NCI-H226 (cell line): Measurements from ENCODE around the gene CHDH.
A peak's percentile ranks its signal among the peaks of the same experiment; 100 is the strongest.

ENCODE experiments used
- DNase-seq: peaks from one replicate; pipeline ENCODE4 v3.0.0-alpha.2; 2015

Gene CHDH

GRCh38 chr3:53787016-53787415 is 59.2 kb downstream of the CHDH start:
- no peak for DNase-seq

GRCh38 chr3:53780806-53781205 is 65.4 kb downstream of the CHDH start:
- DNase-seq = no peak

GRCh38 chr3:53780171-53780570 is 66.0 kb downstream of the CHDH start:
- DNase-seq = no peak

GRCh38 chr3:53778153-53778552 is 68.1 kb downstream of the CHDH start:
- DNase-seq = no peak

DNA sequence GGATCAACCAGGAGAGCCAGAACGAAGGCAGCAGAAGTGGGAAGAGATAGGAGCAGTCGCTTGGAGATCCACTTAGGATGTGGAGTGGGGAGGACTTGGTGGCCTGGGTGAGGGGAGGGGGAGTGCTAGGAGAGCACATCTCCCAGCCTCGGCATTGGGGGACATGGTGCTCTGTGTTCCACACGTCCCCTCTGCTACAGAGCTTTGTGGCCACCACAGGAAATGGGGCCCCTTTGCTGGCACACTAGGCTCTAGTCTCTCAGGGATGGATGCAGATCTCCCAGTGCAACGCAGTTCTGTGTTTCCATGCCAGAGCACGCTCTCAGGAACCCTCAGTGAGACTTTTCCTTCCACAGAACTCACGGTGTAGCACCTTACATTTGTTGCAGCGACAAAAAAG is 68.8 kb downstream of the CHDH start:
- no peak for DNase-seq

- DNase-seq = no peak
These were observed 69.6 kb downstream of the CHDH start for GRCh38 chr3:53776494-53777101.

GRCh38 chr3:53775834-53776251 is 70.4 kb downstream of the CHDH start:
- DNase-seq = no peak

- no peak for DNase-seq
These were observed 71.2 kb downstream of the CHDH start for GRCh38 chr3:53775018-53775417.

DNA sequence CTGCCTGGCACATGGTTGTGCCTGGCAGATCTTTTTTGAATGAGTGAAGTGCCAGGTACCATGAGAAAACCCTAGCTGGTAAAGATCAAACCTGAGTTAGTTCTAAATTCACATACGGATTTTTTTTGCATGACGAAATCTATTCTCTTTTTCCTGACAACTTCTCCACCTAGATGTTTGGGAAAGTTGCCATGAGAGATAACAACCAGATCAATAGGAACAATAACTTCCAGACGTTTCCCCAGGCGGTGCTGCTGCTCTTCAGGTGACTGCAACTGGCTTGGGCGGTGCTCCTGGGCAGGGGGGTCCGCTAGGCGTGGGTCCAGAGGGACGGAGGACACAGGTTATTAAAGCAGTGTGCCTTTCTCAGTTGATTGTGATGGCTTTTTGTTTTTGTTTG is 71.8 kb downstream of the CHDH start:
- no peak for DNase-seq

DNA sequence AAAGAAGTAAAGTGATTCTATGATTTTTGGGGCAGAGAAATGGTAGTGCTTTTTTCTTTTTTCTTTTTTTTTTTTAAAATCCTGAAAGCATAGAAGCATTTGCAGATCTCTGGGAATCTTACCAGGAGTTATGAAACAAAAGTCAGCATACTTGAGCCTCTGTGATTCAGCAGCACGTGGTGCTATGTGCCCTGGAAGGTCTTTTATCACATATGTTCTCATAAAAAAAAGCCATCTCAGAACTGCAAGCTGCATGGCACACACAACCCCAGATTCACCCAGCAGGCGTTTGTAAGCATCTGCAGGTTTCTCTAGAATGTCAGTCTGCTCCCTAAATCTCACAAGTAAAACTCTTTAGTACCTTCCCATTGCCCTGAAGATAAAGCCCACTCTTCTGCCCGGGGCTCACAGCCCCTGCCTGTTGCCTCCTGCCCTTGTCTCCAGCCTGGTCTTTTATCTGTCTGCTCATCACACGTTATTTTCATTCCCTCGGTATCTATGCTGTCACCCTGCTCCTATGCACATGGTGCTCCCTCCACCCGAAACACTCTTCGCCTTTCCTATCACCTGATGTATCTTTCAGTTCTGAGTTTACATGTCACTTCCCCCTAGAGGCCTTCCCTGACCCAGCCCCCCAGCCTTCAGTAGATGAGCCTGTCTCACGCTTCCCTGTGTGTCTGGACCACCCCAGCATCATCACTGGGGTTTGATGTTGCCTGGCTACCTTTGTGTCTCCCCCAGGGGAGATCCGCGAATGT is 72.4 kb downstream of the CHDH start:
- DNase-seq = peak; percentile 6

DNA sequence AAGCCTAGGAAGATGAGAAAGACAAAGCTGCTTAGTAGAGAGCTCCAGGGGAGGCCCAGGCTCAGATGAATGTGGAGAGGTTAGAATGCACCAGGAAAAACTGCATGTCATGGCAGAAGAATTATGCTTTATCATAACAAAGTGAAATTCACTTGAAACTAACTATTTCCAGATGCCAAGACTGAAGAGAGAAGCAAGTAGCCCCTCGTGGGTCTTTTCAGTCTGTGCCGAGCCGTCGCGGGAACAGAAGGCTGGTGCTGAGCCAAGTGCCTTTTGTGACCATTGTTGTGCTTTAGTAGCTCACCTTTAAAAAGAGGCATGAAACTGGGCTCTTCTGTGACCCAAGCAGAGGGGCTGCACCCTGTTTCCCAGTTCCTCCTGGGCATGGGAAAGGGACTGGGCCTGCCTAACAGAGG is 73.2 kb downstream of the CHDH start:
- DNase-seq = no peak

- no peak for DNase-seq
These were observed 73.7 kb downstream of the CHDH start for GRCh38 chr3:53772562-53772961.

GRCh38 chr3:53768478-53769459 is 77.5 kb downstream of the CHDH start:
- no peak for DNase-seq

- DNase-seq = no peak
These were observed 79.5 kb downstream of the CHDH start for GRCh38 chr3:53766706-53767105.

- no peak for DNase-seq
These were observed 80.5 kb downstream of the CHDH start for GRCh38 chr3:53765753-53766152.

GRCh38 chr3:53764026-53764775 is 82.0 kb downstream of the CHDH start:
- no peak for DNase-seq

- DNase-seq = no peak
These were observed 82.9 kb downstream of the CHDH start for GRCh38 chr3:53763353-53763752.
